ENCODE data around the gene ZNF592.

Gene ZNF592

GRCh38 chr15:84781495-84781894 lies 33.1 kb downstream of the ZNF592 start:
- H3K27ac ChIP-seq (ENCODE audit: low read depth, low read length, severe bottlenecking), result no peak overlapping the region
- no peak overlapping the region for H3K4me3 ChIP-seq (ENCODE audit: extremely low read depth, insufficient read depth, low read length, poor library complexity, severe bottlenecking)
- peaks cover 72% of the 10 kb centered on the region for H3K36me3 ChIP-seq (ENCODE audit: control insufficient read depth, insufficient read depth, low read length)
- H3K4me1 ChIP-seq (ENCODE audit: control insufficient read depth, insufficient read depth, low read length, poor library complexity, severe bottlenecking), result no peaks in the 10 kb centered on the region
- no peaks in the 10 kb centered on the region for H3K9me3 ChIP-seq (ENCODE audit: control insufficient read depth, low read length)
- WGBS, 2 experiments (ENCODE audit: insufficient coverage in 2 of 2), result 100% methylated on average over 1 of the region's 1 CpG

GRCh38 chr15:84782346-84782745 lies 34.0 kb downstream of the ZNF592 start:
- peaks cover 74% of the 10 kb centered on the region for H3K36me3 ChIP-seq (ENCODE audit: control insufficient read depth, insufficient read depth, low read length)
- no peaks in the 10 kb centered on the region for H3K4me1 ChIP-seq (ENCODE audit: control insufficient read depth, insufficient read depth, low read length, poor library complexity, severe bottlenecking)
- no peaks in the 10 kb centered on the region for H3K9me3 ChIP-seq (ENCODE audit: control insufficient read depth, low read length)
- H3K27ac ChIP-seq (ENCODE audit: low read depth, low read length, severe bottlenecking), result no peak overlapping the region
- no peak overlapping the region for H3K4me3 ChIP-seq (ENCODE audit: extremely low read depth, insufficient read depth, low read length, poor library complexity, severe bottlenecking)

GRCh38 chr15:84783493-84784251 lies 35.3 kb downstream of the ZNF592 start:
- 82 to 83% methylated on average over 11 to 12 of the region's 12 CpGs for WGBS, 2 experiments (ENCODE audit: insufficient coverage in 2 of 2)
- no peaks in the 10 kb centered on the region for H3K4me1 ChIP-seq (ENCODE audit: control insufficient read depth, insufficient read depth, low read length, poor library complexity, severe bottlenecking)
- no peak overlapping the region for H3K27ac ChIP-seq (ENCODE audit: low read depth, low read length, severe bottlenecking)
- H3K4me3 ChIP-seq (ENCODE audit: extremely low read depth, insufficient read depth, low read length, poor library complexity, severe bottlenecking), result no peak overlapping the region
- no peaks in the 10 kb centered on the region for H3K9me3 ChIP-seq (ENCODE audit: control insufficient read depth, low read length)
- H3K36me3 ChIP-seq (ENCODE audit: control insufficient read depth, insufficient read depth, low read length), result peaks cover 70% of the 10 kb centered on the region

- H3K9me3 ChIP-seq (ENCODE audit: control insufficient read depth, low read length), result no peaks in the 10 kb centered on the region
- WGBS, 2 experiments (ENCODE audit: insufficient coverage in 2 of 2), result 93 to 96% methylated on average over 16 to 17 of the region's 17 CpGs
Observed at GRCh38 chr15:84784262-84784661, 35.9 kb downstream of the ZNF592 start.

GRCh38 chr15:84785053-84785452 lies 36.7 kb downstream of the ZNF592 start:
- peaks cover 66% of the 10 kb centered on the region for H3K36me3 ChIP-seq (ENCODE audit: control insufficient read depth, insufficient read depth, low read length)
- no peaks in the 10 kb centered on the region for H3K9me3 ChIP-seq (ENCODE audit: control insufficient read depth, low read length)
- H3K4me3 ChIP-seq (ENCODE audit: extremely low read depth, insufficient read depth, low read length, poor library complexity, severe bottlenecking), result no peak overlapping the region
- no peaks in the 10 kb centered on the region for H3K4me1 ChIP-seq (ENCODE audit: control insufficient read depth, insufficient read depth, low read length, poor library complexity, severe bottlenecking)
- no peak overlapping the region for H3K27ac ChIP-seq (ENCODE audit: low read depth, low read length, severe bottlenecking)
- 94 to 97% methylated on average over 4 to 5 of the region's 5 CpGs for WGBS, 2 experiments (ENCODE audit: insufficient coverage in 2 of 2)

More at GRCh38 chr15:84784262-84784661, 35.9 kb downstream of the ZNF592 start:
- Histone ChIP-seq H3K36me3 (ENCODE audit: control insufficient read depth, insufficient read depth, low read length) (peaks cover 72% of the 10 kb centered on the region), H3K27ac (ENCODE audit: low read depth, low read length, severe bottlenecking) (no peak overlapping the region), H3K4me1 (ENCODE audit: control insufficient read depth, insufficient read depth, low read length, poor library complexity, severe bottlenecking) (no peaks in the 10 kb centered on the region), H3K4me3 (ENCODE audit: extremely low read depth, insufficient read depth, low read length, poor library complexity, severe bottlenecking) (no peak overlapping the region)

GRCh38 chr15:84788500-84788899 lies 40.1 kb downstream of the ZNF592 start:
- WGBS, 2 experiments (ENCODE audit: insufficient coverage in 2 of 2), result no CpG with 5 or more reads among the region's 2 CpGs
- no peaks in the 10 kb centered on the region for H3K4me1 ChIP-seq (ENCODE audit: control insufficient read depth, insufficient read depth, low read length, poor library complexity, severe bottlenecking)
- H3K9me3 ChIP-seq (ENCODE audit: control insufficient read depth, low read length), result no peaks in the 10 kb centered on the region
- peaks cover 73% of the 10 kb centered on the region for H3K36me3 ChIP-seq (ENCODE audit: control insufficient read depth, insufficient read depth, low read length)
- no peak overlapping the region for H3K4me3 ChIP-seq (ENCODE audit: extremely low read depth, insufficient read depth, low read length, poor library complexity, severe bottlenecking)
- no peak overlapping the region for H3K27ac ChIP-seq (ENCODE audit: low read depth, low read length, severe bottlenecking)

- Histone ChIP-seq H3K4me1 (ENCODE audit: control insufficient read depth, insufficient read depth, low read length, poor library complexity, severe bottlenecking) (no peaks in the 10 kb centered on the region), H3K4me3 (ENCODE audit: extremely low read depth, insufficient read depth, low read length, poor library complexity, severe bottlenecking) (no peak overlapping the region), H3K36me3 (ENCODE audit: control insufficient read depth, insufficient read depth, low read length) (peaks cover 71% of the 10 kb centered on the region), H3K9me3 (ENCODE audit: control insufficient read depth, low read length) (no peaks in the 10 kb centered on the region), H3K27ac (ENCODE audit: low read depth, low read length, severe bottlenecking) (no peak overlapping the region)
- WGBS, 2 experiments (ENCODE audit: insufficient coverage in 2 of 2), result 90 to 100% methylated on average over 1 to 3 of the region's 5 CpGs
Observed at GRCh38 chr15:84789762-84790161, 41.4 kb downstream of the ZNF592 start.

- peaks cover 69% of the 10 kb centered on the region for H3K36me3 ChIP-seq (ENCODE audit: control insufficient read depth, insufficient read depth, low read length)
- 98 to 100% methylated on average over 4 of the region's 4 CpGs for WGBS, 2 experiments (ENCODE audit: insufficient coverage in 2 of 2)
Observed at GRCh38 chr15:84790676-84791075, 42.3 kb downstream of the ZNF592 start.

GRCh38 chr15:84791763-84792162 lies 43.4 kb downstream of the ZNF592 start:
- Histone ChIP-seq H3K4me3 (ENCODE audit: extremely low read depth, insufficient read depth, low read length, poor library complexity, severe bottlenecking) (no peak overlapping the region), H3K4me1 (ENCODE audit: control insufficient read depth, insufficient read depth, low read length, poor library complexity, severe bottlenecking) (no peaks in the 10 kb centered on the region), H3K36me3 (ENCODE audit: control insufficient read depth, insufficient read depth, low read length) (peaks cover 65% of the 10 kb centered on the region), H3K27ac (ENCODE audit: low read depth, low read length, severe bottlenecking) (no peak overlapping the region), H3K9me3 (ENCODE audit: control insufficient read depth, low read length) (no peaks in the 10 kb centered on the region)
- whole genome bisulfite sequencing, 2 experiments (ENCODE audit: insufficient coverage in 2 of 2), result 96 to 100% methylated on average over 2 of the region's 2 CpGs

More at GRCh38 chr15:84790676-84791075, 42.3 kb downstream of the ZNF592 start:
- Histone ChIP-seq H3K4me1 (ENCODE audit: control insufficient read depth, insufficient read depth, low read length, poor library complexity, severe bottlenecking) (no peaks in the 10 kb centered on the region), H3K4me3 (ENCODE audit: extremely low read depth, insufficient read depth, low read length, poor library complexity, severe bottlenecking) (no peak overlapping the region), H3K27ac (ENCODE audit: low read depth, low read length, severe bottlenecking) (no peak overlapping the region), H3K9me3 (ENCODE audit: control insufficient read depth, low read length) (no peaks in the 10 kb centered on the region)

GRCh38 chr15:84793431-84794161 lies 45.2 kb downstream of the ZNF592 start:
- Histone ChIP-seq H3K4me3 (ENCODE audit: extremely low read depth, insufficient read depth, low read length, poor library complexity, severe bottlenecking) (no peak overlapping the region), H3K9me3 (ENCODE audit: control insufficient read depth, low read length) (no peaks in the 10 kb centered on the region), H3K27ac (ENCODE audit: low read depth, low read length, severe bottlenecking) (no peak overlapping the region), H3K4me1 (ENCODE audit: control insufficient read depth, insufficient read depth, low read length, poor library complexity, severe bottlenecking) (no peaks in the 10 kb centered on the region), H3K36me3 (ENCODE audit: control insufficient read depth, insufficient read depth, low read length) (peaks cover 75% of the 10 kb centered on the region)
- WGBS, 2 experiments (ENCODE audit: insufficient coverage in 2 of 2), result 92 to 100% methylated on average over 4 of the region's 7 CpGs

- peaks cover 76% of the 10 kb centered on the region for H3K36me3 ChIP-seq (ENCODE audit: control insufficient read depth, insufficient read depth, low read length)
- H3K9me3 ChIP-seq (ENCODE audit: control insufficient read depth, low read length), result no peaks in the 10 kb centered on the region
- 100% methylated on average over 2 of the region's 4 CpGs; no CpG with 5 or more reads in 1 of the 2 experiments for WGBS, 2 experiments (ENCODE audit: insufficient coverage in 2 of 2)
- no peaks in the 10 kb centered on the region for H3K4me1 ChIP-seq (ENCODE audit: control insufficient read depth, insufficient read depth, low read length, poor library complexity, severe bottlenecking)
- H3K27ac ChIP-seq (ENCODE audit: low read depth, low read length, severe bottlenecking), result no peak overlapping the region
- no peak overlapping the region for H3K4me3 ChIP-seq (ENCODE audit: extremely low read depth, insufficient read depth, low read length, poor library complexity, severe bottlenecking)
Observed at GRCh38 chr15:84794162-84794547, 45.8 kb downstream of the ZNF592 start.
